ENCODE measurements around the gene AKAP13.

DNA sequence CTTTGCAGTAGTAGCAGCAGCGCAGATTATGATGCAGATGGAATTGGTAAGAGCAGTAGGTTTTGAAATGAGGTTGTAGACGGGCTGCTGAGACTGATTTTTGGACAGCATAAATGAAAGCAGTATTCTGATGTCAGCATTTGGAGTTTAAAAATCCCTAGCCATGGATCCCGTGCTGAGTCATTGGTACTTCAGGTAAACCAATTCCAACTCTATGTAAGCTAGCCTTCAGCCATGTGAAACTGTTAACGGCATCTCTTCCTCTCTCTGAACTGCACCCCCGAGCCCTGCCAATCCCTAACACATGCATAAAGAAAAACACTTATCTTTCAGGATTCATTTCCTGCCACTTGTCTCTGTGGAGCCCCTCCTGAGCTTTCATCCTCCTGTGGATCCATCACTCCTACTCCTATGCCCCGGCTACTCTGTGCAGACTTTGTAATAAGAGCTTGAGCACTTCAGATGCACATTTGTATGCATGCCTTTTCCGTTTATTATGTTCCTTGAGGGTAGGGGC, 119.0 kb downstream of the AKAP13 start:
- TF ChIP-seq, protein P1, sequence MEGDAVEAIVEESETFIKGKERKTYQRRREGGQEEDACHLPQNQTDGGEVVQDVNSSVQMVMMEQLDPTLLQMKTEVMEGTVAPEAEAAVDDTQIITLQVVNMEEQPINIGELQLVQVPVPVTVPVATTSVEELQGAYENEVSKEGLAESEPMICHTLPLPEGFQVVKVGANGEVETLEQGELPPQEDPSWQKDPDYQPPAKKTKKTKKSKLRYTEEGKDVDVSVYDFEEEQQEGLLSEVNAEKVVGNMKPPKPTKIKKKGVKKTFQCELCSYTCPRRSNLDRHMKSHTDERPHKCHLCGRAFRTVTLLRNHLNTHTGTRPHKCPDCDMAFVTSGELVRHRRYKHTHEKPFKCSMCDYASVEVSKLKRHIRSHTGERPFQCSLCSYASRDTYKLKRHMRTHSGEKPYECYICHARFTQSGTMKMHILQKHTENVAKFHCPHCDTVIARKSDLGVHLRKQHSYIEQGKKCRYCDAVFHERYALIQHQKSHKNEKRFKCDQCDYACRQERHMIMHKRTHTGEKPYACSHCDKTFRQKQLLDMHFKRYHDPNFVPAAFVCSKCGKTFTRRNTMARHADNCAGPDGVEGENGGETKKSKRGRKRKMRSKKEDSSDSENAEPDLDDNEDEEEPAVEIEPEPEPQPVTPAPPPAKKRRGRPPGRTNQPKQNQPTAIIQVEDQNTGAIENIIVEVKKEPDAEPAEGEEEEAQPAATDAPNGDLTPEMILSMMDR (IDR thresholded peaks at IDR 0.05), result no peak
- TF ChIP-seq POLR2A (IDR thresholded peaks at IDR 0.05), result no peak
- no peak for TF ChIP-seq EP300 (IDR thresholded peaks at IDR 0.05)
